ENCODE results near the gene STAB2.

- TF ChIP-seq ZNF274 (IDR thresholded peaks at IDR 0.05; ENCODE audit: low read depth, low read length), result no peak
- no peak for TF ChIP-seq SUZ12 (IDR thresholded peaks at IDR 0.05; ENCODE audit: extremely low read depth, insufficient read depth, insufficient read length)
These were observed 195.3 kb downstream of the STAB2 start for GRCh38 chr12:103782399-103782798.
